Measurements from ENCODE around the gene MEGF11.

MEGF11 gene

GRCh38 chr15:66138096-66138783, 115.3 kb downstream of the MEGF11 start:
- no peak for DNase-seq

GRCh38 chr15:66136948-66137347, 116.6 kb downstream of the MEGF11 start:
- no peak for DNase-seq

GRCh38 chr15:66135664-66136063, 117.9 kb downstream of the MEGF11 start:
- DNase-seq: no peak

- no peak for DNase-seq
Observed at GRCh38 chr15:66134284-66134683, 119.3 kb downstream of the MEGF11 start.

GRCh38 chr15:66133247-66133885, 120.2 kb downstream of the MEGF11 start:
- DNase-seq: no peak

GRCh38 chr15:66132251-66132816, 121.2 kb downstream of the MEGF11 start:
- DNase-seq: no peak

GRCh38 chr15:66131831-66132230, 121.7 kb downstream of the MEGF11 start:
- no peak for DNase-seq

- no peak for DNase-seq
Observed at GRCh38 chr15:66131200-66131599, 122.3 kb downstream of the MEGF11 start.

- DNase-seq: no peak
Observed at GRCh38 chr15:66130496-66131034, 123.0 kb downstream of the MEGF11 start.

- no peak for DNase-seq
Observed at GRCh38 chr15:66129586-66129985, 124.0 kb downstream of the MEGF11 start.

- no peak for DNase-seq
Observed at GRCh38 chr15:66128116-66128680, 125.4 kb downstream of the MEGF11 start.

- no peak for DNase-seq
Observed at GRCh38 chr15:66126456-66126855, 127.1 kb downstream of the MEGF11 start.

GRCh38 chr15:66126031-66126441, 127.5 kb downstream of the MEGF11 start:
- DNase-seq: no peak

GRCh38 chr15:66124651-66125050, 128.9 kb downstream of the MEGF11 start:
- DNase-seq: no peak

GRCh38 chr15:66123799-66124198, 129.8 kb downstream of the MEGF11 start:
- no peak for DNase-seq

GRCh38 chr15:66120422-66120821, 133.1 kb downstream of the MEGF11 start:
- DNase-seq: no peak

GRCh38 chr15:66117841-66118240, 135.7 kb downstream of the MEGF11 start:
- no peak for DNase-seq

GRCh38 chr15:66115568-66116206, 137.9 kb downstream of the MEGF11 start:
- no peak for DNase-seq

- no peak for DNase-seq
Observed at GRCh38 chr15:66114863-66115425, 138.6 kb downstream of the MEGF11 start.

GRCh38 chr15:66112388-66112787, 141.2 kb downstream of the MEGF11 start:
- no peak for DNase-seq

GRCh38 chr15:66111363-66111762, 142.2 kb downstream of the MEGF11 start:
- DNase-seq: no peak

GRCh38 chr15:66110864-66111263, 142.7 kb downstream of the MEGF11 start:
- no peak for DNase-seq

GRCh38 chr15:66109826-66110225, 143.7 kb downstream of the MEGF11 start:
- DNase-seq: no peak
